Measurements from ENCODE around the gene SIRT6. TPM values are rescaled to one million over a fixed set of nuclear protein-coding genes. Genes with fewer than 3 reads are reported as not detected.

Gene SIRT6
- total and polyA plus RNA-seq, 9 of the 15 experiments (the other 6 are each of a cell fraction or from before 2014, with no cell fraction given), result 1.4 to 41.1 (median 10.2) TPM

DNA sequence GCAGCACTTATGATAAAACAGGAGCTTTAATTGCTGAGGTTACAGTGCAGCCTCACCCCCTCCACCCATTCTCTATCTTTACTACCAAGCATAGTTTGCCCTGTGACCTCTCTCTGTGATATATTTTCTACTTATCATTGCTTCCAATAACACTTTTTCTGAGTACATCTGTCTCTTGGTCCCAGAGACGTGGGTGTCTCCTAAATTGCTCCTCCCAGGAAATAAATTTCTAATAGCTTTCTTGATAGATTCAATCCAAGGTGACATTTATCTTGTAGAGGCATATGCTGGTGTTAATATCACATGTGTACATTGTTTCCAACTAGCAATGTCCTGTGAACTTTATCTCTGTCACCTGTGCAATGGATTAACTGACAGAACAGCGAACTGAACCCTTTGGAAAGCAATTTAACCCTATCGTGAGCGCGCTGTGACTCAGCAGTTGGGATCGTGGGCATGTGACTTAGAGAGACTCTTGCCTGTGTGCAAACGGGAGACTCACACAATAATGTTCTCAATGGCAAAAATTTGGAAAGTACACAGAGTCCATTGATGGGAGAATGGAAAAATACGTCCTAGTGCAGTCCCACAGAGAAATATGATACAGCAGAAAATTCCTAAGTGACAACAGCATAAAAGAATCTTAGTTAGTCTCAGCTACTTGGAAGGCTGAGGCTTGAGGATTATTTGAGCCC, 51.5 kb downstream of the SIRT6 start (continued):
- TF ChIP-seq, protein P1, sequence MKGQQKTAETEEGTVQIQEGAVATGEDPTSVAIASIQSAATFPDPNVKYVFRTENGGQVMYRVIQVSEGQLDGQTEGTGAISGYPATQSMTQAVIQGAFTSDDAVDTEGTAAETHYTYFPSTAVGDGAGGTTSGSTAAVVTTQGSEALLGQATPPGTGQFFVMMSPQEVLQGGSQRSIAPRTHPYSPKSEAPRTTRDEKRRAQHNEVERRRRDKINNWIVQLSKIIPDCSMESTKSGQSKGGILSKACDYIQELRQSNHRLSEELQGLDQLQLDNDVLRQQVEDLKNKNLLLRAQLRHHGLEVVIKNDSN (CRISPR knock-in tag; IDR thresholded peaks at IDR 0.05), result peak; percentile 90
- TF ChIP-seq, protein P2, sequence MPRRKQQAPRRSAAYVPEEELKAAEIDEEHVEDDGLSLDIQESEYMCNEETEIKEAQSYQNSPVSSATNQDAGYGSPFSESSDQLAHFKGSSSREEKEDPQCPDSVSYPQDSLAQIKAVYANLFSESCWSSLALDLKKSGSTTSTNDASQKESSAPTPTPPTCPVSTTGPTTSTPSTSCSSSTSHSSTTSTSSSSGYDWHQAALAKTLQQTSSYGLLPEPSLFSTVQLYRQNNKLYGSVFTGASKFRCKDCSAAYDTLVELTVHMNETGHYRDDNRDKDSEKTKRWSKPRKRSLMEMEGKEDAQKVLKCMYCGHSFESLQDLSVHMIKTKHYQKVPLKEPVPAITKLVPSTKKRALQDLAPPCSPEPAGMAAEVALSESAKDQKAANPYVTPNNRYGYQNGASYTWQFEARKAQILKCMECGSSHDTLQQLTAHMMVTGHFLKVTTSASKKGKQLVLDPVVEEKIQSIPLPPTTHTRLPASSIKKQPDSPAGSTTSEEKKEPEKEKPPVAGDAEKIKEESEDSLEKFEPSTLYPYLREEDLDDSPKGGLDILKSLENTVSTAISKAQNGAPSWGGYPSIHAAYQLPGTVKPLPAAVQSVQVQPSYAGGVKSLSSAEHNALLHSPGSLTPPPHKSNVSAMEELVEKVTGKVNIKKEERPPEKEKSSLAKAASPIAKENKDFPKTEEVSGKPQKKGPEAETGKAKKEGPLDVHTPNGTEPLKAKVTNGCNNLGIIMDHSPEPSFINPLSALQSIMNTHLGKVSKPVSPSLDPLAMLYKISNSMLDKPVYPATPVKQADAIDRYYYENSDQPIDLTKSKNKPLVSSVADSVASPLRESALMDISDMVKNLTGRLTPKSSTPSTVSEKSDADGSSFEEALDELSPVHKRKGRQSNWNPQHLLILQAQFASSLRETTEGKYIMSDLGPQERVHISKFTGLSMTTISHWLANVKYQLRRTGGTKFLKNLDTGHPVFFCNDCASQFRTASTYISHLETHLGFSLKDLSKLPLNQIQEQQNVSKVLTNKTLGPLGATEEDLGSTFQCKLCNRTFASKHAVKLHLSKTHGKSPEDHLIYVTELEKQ (CRISPR knock-in tag; IDR thresholded peaks at IDR 0.05), result no peak
- TF ChIP-seq ZNF134 (CRISPR knock-in tag; conservative IDR thresholded peaks at IDR 0.05) (0 out of 2 replicates have a peak, but pooled peaks have one; percentile 16), ZEB2 (IDR thresholded peaks at IDR 0.05) (peak; percentile 93), CTBP1 (IDR thresholded peaks at IDR 0.05; ENCODE audit: borderline replicate concordance) (peak; percentile 75), JUND (IDR thresholded peaks at IDR 0.05; ENCODE audit: borderline replicate concordance, low read depth, low read length) (peak; percentile 72), JUND (tag; IDR thresholded peaks at IDR 0.05; ENCODE audit: borderline replicate concordance, low read depth, low read length) (no peak; the same call in 1 of the 3 replicates), FOXA3 (CRISPR knock-in tag; conservative IDR thresholded peaks at IDR 0.05 in 1 of 2, IDR thresholded peaks at IDR 0.05 in 1 of 2) (peak; percentile 20 to 30; a peak in 2 of 4 replicates), CXXC5 (CRISPR knock-in tag; IDR thresholded peaks at IDR 0.05) (peak; percentile 67), SMARCC2 (IDR thresholded peaks at IDR 0.05; ENCODE audit: low read depth) (peak; percentile 78; the same call in 1 of the 2 replicates), PHF8 (IDR thresholded peaks at IDR 0.05; ENCODE audit: borderline replicate concordance, low read length) (no peak), FOS (IDR thresholded peaks at IDR 0.05; ENCODE audit: extremely low read depth, insufficient read length) (peak; percentile 12), KLF10 (CRISPR knock-in tag; IDR thresholded peaks at IDR 0.05) (no peak), TOE1 (IDR thresholded peaks at IDR 0.05; ENCODE audit: borderline replicate concordance) (peak; percentile 83), TOE1 (CRISPR knock-in tag; IDR thresholded peaks at IDR 0.05; ENCODE audit: borderline replicate concordance, low read depth) (no peak), TEAD4 (IDR thresholded peaks at IDR 0.05; ENCODE audit: low read length) (peak; percentile 94), TEAD4 (CRISPR knock-in tag; IDR thresholded peaks at IDR 0.05; ENCODE audit: borderline replicate concordance) (no peak), ZNF24 (IDR thresholded peaks at IDR 0.05) (no peak), CC2D1A (IDR thresholded peaks at IDR 0.05) (peak; percentile 62; the same call in 1 of the 2 replicates), CBX3 (IDR thresholded peaks at IDR 0.05; ENCODE audit: borderline replicate concordance in 1 of 2, low read length in 2 of 2) (peak in 1 of 2 experiments; percentile 12; a peak in 1 of 3 replicates)
- TF ChIP-seq, protein P3, sequence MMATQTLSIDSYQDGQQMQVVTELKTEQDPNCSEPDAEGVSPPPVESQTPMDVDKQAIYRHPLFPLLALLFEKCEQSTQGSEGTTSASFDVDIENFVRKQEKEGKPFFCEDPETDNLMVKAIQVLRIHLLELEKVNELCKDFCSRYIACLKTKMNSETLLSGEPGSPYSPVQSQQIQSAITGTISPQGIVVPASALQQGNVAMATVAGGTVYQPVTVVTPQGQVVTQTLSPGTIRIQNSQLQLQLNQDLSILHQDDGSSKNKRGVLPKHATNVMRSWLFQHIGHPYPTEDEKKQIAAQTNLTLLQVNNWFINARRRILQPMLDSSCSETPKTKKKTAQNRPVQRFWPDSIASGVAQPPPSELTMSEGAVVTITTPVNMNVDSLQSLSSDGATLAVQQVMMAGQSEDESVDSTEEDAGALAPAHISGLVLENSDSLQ (IDR thresholded peaks at IDR 0.05), result peak; percentile 76
- TF ChIP-seq, protein P4, sequence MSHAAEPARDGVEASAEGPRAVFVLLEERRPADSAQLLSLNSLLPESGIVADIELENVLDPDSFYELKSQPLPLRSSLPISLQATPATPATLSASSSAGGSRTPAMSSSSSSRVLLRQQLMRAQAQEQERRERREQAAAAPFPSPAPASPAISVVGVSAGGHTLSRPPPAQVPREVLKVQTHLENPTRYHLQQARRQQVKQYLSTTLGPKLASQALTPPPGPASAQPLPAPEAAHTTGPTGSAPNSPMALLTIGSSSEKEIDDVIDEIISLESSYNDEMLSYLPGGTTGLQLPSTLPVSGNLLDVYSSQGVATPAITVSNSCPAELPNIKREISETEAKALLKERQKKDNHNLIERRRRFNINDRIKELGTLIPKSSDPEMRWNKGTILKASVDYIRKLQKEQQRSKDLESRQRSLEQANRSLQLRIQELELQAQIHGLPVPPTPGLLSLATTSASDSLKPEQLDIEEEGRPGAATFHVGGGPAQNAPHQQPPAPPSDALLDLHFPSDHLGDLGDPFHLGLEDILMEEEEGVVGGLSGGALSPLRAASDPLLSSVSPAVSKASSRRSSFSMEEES (CRISPR knock-in tag; IDR thresholded peaks at IDR 0.05), result peak; percentile 31

Data from K562 (cell line).